Hematopoietic multipotent progenitor cell treated with erythropoietin and hydrocortisone succinate and interleukin-3 and kit ligand, for 17 days (in vitro differentiated cells): ENCODE results near the gene ATP2A3.

Source experiments
- DNase-seq: peaks from one replicate; pipeline ENCODE4 v3.0.0-alpha.2; 2015; ENCODE audit warnings: low spot score

The ATP2A3 gene

DNA sequence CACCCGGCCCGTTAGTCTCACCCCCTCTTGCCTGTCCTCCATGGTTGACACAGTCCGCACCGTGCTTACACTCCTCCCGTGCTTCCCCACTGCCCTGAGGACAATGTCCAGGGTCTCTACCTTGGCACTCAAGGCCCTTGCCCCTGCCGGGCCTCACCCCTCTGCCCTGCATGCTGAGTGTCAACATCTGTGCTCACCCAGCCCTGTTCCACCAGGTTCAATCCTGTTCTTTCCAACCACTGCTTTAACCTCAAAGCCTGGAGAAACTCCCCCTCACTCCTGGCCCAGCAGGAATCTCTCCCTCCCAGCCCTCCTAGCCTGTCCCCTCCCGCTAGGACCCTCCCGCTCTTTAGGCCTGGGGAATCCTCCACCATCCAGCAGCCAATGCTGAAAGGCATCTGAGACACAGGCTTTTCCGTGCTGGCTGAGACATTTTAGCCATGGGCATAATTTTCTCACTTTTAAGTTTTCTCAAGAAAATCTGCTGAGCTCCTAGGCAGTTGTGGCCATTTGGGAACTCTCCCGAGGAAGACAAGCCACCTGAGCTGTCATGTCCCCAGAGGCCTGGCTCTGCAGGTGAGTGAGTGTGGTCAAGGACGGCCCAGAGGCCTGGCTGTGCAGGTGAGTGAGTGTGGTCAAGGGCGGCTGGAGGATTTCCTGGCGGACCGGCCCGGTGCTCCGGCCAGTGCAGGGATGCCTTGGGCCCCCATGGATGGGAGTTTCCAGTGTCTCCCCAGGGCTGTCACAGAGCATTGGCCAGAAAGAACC, 37.2 kb downstream of the ATP2A3 start:
- DNase-seq, result no peak

DNA sequence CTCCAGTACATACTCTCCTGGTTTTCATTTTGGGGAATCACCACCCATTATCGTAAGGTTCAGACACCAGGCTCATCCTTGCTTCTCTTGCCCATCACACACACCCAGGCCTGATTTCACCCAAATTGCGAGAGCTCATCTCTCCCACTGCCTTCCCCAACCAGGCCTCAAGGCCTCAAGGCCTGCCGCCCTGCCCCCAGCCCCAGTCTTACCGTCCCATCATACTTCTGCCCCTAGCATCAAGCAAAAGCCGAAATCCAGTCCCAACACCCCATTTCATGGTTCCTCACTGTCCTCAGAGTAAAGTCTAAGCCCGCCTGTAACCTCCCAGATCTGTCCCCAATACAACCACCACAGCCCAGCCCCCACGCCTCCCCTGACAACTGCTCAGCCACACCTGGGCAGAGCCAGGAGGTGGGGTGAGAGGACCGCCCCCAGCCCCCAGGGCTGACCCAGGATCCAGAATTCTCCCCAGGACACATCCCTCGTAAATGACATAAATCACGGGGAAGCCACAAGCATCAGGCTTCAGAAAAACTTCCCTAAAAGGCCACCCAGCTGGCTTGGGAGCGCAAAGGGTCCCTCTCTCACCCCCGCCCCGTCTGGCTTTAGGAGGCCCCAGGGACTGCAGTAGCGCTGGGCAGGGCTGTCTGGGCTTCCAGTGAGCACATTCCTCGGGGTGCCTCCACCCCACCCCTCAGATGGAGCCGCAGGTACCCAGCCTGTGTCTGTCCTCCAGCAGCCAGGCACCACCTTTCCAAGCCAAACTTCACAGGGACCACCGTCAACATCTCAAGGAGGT, 38.4 kb downstream of the ATP2A3 start:
- no peak for DNase-seq

DNA sequence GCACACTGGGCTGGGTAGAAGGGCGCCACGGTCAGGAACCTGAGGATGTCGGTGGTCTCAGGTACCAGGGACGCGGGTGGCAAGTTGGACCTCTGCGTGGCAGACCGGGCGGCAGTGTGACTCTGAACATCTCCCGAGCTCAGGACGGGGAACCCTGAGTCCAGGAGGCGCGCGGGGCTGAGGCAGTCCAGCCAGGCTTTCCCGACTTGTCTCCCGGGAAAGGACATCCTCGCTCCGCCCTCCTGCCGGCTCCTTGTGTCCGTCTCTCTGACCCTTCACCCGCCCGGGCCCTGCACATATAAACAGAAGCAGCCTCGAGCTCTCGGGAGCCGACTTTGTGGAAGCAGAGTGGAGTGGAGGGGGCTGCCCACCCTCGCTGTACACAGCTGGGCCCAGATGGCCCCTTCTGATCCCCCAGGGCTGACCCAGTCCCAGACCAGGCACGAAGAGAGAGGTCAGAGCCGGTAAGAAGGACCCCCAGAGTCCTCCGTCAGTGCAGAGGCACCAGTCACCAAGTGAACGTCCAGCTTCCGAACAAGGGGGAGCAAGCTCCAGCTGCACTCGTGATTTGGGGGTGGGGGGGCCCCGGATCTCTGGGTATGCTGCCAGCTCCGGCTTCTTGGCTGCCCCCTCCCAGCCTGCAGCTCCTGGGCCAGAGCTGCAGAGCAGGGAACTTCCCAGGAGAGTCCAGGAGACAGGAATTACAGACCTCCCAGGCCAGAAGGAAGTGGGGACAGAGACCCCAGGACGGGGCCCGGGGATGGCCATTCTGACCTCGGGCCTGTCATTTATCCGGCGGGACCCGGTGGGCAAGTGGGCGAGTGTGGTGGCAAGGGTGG, 39.5 kb downstream of the ATP2A3 start:
- DNase-seq, result no peak

DNA sequence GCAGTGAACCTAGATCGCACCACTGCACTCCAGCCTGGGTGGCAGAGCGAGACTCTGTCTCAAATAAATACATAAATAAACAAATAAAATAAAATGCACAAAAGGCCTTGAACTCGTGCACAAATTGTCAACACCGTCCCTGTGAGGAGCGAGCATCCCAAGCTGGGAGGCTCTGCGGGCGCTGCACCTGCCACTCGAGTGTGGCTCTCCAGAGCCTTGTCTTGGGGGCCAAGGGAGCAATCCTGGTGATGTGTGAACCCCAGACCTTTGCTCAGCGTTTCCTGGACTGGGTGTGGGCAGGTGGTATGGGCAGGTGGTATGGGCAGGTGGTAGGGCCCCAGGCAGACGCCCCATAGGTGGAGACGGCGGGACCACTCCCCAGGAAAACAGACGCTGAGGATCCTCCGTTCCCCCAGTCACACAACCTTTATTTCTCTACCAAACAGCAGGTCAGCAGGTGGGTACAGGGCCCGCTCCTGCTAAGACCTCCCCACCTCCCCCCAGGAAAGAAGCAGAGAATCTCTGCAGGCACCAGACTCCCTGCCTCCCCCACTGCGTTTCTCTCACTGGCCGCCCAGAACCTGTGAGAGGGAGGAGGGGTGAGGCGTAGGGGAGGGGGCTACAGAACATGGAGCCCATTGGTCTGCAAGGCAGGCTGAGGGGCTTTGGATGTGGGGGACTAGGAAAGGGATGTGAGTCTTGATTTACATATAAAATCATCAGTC, 40.6 kb downstream of the ATP2A3 start:
- no peak for DNase-seq

DNA sequence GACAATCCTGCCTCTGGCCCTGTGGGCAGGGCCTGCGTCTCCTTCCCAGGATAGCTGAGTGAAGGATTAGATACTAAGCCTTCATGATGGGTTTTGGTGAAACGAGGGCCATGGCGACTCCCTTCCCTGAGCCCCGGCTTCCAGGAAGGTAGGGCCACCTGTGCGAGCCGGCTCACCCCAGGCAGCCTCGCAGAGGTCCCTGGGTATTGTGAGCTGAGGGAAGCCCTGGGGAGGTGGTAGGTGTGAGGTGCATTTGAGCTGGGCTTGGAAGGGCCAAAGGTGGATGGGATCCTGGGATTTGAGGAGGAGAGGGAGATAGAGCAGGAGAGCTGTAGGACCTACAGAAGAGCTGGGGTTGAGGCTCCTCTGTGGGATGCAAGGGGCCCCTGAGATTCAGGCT, 41.5 kb downstream of the ATP2A3 start:
- no peak for DNase-seq

GRCh38 chr17:3921502-3922319, 42.5 kb downstream of the ATP2A3 start:
- no peak for DNase-seq

- DNase-seq, result no peak
These were observed 43.2 kb downstream of the ATP2A3 start for GRCh38 chr17:3921006-3921405.

DNA sequence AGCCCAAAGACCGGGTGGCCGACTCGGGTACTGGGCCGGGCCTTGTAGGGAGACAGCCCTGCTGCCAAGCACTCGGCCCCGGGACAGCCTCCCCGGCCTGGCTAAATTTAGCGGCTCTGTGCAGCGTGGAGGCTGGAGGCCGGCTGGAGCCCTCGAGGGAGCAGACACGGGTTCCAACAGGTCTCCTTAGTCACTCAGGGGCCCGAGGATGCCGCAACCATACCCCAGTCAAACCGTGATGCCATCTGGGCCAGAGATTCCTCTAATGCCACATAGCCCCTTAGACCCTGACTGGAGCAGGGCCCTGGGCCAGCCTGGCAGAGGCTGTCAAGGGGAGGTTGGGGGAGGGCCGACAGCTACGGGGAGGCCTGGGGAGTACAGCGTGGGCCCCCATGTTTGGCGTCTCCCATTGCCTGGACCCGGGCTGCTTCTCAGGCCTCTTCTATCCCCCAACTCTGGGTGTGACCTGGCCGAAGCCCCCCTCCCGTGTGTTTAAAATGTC, 45.1 kb downstream of the ATP2A3 start:
- DNase-seq, result no peak

DNA sequence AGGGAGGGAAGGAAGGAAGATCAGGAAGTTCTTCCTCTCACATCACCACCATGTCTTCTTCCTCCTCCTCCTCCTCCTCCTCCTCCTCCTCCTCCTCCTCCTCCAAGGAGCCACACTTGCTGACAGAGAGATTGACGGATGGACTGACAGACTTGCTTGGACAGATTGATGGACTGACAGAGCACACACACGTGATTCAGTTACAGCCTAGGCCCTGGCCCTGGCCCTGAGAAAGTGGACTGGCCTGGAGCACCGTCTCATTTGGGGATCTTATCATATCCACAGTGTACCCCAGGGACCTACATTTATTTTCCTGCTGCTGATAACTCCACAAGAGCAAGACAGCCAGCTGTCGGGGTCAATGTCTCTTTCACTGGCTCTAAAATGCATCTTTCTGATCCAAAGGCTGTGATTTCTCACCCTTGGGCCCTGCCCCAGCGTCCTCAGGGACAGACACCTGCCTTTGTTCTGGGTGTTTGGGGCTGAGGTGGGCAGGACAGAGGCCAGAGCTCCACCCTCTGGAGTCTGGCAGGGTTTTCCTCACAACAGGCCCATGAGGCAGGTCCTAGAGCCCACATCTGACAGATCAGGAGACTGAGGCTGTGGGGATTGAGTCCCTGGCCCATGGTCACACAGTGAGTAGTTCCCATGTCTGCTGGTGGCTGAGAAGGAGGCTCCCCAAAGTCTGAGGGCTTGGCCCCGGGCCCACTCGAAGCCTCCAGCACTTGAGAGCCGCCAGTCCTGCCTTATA, 45.7 kb downstream of the ATP2A3 start:
- no peak for DNase-seq

DNA sequence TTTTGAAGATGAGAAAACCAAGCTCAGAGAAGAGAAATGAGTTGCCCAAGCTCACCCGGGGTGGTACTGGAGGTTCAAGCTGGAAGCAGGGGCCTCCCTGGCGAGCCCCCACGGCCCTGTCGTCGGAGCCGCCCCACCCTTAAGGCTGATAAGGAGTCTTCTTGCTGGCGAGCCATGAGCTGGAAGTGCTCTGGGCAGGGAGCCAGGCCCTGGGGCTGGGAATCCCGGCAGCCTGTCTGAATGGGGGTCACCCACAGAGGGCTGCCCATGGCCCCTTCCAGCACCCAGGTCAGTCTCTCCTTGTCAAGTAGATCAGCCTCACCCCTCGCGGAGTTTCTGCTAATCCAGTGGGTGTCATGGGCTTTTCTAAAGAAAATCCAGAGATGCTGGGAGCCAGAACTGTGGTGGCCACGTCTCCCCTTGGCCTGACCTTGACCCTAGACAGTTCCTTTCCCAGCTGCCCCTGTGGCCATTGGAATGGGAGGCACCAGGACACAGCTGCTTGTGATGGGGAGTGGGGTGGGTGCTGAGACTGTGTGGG, 46.8 kb downstream of the ATP2A3 start:
- peak; percentile 31 for DNase-seq

- DNase-seq, result no peak
These were observed 47.4 kb downstream of the ATP2A3 start for GRCh38 chr17:3916825-3917224.

- no peak for DNase-seq
These were observed 48.1 kb downstream of the ATP2A3 start, which contains the start of gene P2RX1 for GRCh38 chr17:3915995-3916696. Gene P2RX1, minus strand, starts transcription at chr17:3916465. Its CDS starts 240 bp downstream, at chr17:3916225.

DNA sequence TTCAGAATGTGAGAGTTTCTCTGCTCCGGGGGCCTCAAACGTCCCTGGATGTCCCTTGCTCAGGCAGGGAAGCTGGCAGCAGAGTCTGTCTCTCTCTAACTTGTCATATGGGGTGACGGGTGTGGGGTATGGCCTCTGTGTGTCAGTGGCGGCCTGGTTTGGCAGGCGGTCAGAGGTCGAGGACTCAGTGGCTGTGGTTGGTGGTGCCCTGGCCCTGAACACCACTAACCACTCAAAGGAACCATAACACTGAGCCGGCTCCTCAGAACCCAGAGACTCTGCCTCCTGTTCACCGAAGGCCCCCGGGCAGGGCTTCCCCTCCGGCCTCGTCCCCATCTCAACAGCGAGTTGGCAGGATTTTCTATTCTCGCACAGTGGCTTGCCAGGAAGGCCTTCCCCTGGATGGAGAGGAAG, 48.6 kb downstream of the ATP2A3 start:
- no peak for DNase-seq

- no peak for DNase-seq
These were observed 49.9 kb downstream of the ATP2A3 start for GRCh38 chr17:3914312-3914670.

DNA sequence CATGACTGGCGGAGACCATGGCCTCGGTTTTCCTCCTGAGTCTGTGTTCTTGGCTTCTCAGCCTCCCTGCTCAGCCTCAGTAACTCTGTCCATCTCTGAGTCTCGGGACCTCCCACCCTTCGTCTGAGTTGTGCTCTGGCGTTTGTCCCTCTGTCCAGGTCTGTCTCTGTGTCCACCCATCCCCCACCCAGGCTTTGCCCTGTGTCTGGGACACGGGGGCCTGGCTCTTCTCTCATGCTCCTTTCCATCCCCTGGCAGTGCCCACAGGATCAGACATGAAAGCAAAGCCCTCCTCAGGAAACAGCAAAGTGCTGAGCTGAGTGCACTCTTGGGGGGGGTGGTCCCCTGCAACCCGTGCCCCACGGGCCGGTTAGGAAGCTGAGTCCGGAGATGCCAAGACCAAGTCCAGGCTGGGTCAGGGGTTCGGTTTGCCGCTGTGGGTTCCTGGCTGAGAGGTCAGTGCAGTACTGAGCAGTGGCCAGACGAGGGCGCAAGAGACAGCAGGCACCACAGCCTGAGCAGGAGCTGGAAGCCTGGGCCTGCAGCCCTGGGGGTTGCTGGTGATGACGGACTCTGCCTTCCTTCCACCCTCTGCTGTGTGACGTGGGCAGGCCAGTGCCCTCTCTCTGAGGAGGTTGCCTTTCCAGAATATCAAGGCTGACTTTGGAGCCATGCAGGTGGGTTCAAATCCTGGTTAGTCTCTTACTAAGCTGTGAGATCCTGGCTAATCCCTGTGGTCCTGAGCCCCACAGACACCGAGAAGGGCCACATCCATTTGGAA, 50.5 kb downstream of the ATP2A3 start:
- DNase-seq, result peak; percentile 69

DNA sequence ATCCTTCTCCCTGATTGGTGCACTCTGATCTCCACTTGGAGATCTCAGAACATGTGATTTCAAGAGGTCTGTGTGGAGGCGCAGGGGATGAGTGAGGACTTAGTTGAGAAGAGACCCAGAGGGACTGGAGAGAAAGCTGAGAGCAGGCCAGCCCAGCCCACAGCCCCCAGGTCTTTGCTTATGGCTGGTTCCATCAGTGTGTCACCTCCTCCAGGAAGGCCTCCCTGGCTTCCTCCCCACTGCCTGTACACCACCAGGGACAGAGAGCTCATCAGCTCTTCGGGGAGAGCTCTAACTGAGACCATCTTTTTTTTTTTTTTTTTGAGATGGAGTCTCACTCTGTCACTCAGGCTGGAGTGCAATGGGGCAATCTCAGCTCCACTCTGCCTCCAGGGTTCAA, 51.4 kb downstream of the ATP2A3 start:
- DNase-seq, result no peak

DNA sequence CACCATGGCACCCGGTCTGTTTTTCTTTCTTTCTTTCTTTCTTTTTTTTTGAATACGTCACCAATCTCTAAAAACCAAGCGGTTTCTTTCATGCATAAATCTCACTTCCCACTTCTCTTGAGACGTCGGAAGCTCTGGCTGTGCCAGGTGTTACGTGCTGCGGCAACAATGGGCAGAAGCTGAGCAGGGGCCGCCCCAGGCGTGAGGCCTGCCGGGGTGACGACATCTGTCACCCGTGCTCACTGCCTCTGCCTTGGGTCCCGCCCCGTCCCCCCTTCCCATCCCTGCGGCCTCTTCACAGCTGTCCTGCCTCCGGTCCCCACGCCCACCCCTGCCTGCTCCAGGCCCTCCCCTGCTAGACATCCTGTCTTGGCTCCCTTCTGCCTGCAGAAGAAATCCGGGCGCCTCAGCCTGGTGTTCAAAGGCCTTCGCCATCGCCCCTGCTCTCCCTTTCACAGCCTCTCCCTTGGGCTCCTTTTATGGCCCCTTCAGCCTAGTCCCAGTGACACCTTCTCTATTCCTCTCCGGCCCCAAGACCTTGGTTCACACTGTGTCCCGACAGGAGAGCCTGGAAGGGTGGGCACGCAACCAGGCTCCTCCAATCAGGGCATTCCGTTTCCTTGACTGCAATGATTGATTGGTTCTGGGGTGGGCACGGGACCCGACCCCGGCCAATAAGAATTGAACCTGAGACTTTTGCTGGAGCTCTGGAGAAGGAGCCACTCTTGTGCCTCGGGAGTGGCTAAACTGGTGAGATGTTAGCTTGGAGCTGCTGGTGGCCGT, 52.8 kb downstream of the ATP2A3 start:
- no peak for DNase-seq
